HG02840 (cell line): ENCODE data around the gene PRSS48.
"Not testable (repeated sequence)": the region's sequence is repeated elsewhere in the genome, so short reads cannot be mapped to it uniquely, and the experiment has no call there.

Experiments
- ATAC-seq: cut with Tn5 transposase; IDR thresholded peaks from one replicate; pipeline ENCODE4 v1.9.1; 2021; ENCODE audit warnings: mild to moderate bottlenecking, moderate library complexity, moderate number of reproducible peaks; ENCODE audit not compliant: unreplicated experiment, low FRiP score

The PRSS48 gene

GRCh38 chr4:151259752-151260151 is 17.2 kb upstream of the PRSS48 start:
- ATAC-seq: no peak

- no peak for ATAC-seq
Observed at GRCh38 chr4:151260526-151260925, 16.4 kb upstream of the PRSS48 start.

DNA sequence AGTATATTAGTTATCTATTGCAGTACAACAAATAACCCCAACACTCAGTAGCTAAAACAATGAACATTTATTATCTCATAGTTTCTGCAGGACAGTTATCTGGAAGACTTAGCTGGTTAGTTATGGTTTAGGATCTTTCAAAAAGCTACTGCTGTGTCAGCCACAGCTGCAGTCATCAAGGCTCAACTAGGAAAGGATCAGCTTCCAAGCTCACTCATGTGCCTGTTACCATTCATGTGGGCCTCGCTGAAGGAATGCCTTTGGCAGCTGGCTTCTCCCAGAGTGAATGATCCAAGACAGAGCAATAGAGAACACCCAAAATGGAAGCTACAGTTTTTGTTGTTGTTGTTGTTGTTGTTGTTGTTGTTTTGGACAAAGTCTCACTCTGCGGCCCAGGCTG is 13.5 kb upstream of the PRSS48 start:
- no peak for ATAC-seq

GRCh38 chr4:151266497-151266896 is 10.5 kb upstream of the PRSS48 start:
- no peak for ATAC-seq

GRCh38 chr4:151267104-151267503 is 9.9 kb upstream of the PRSS48 start:
- ATAC-seq: no peak

- ATAC-seq: no peak
Observed at GRCh38 chr4:151267822-151268535, 9.0 kb upstream of the PRSS48 start.

- not testable (repeated sequence) for ATAC-seq
Observed at GRCh38 chr4:151268905-151269304, 8.1 kb upstream of the PRSS48 start.

GRCh38 chr4:151284534-151285245 is 7.7 kb downstream of the PRSS48 start:
- no peak for ATAC-seq

DNA sequence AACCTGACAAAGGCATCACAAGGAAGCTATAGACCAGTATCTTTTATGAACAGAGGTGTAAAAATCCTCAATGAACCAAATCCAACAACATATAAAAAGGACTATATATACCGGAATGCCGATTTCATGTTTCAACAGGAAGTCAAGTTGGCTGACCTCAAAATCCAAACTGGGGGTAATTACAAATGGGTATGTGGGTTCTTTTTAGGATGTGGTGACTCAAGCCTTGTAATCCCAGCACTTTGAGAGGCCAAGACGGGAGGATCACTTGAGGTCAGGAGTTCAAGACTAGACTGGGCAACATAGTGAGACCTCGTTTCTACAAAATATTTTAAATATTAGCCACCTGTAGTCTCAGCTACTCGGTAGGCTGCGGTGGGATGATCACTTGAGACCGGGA is 10.4 kb downstream of the PRSS48 start:
- ATAC-seq: no peak

GRCh38 chr4:151291485-151291884 is 14.5 kb downstream of the PRSS48 start:
- no peak for ATAC-seq

- no peak for ATAC-seq
Observed at GRCh38 chr4:151292038-151292437, 15.1 kb downstream of the PRSS48 start.

- ATAC-seq: no peak
Observed at GRCh38 chr4:151294833-151295496, 18.0 kb downstream of the PRSS48 start.

- no peak for ATAC-seq
Observed at GRCh38 chr4:151296227-151296626, 19.3 kb downstream of the PRSS48 start.

DNA sequence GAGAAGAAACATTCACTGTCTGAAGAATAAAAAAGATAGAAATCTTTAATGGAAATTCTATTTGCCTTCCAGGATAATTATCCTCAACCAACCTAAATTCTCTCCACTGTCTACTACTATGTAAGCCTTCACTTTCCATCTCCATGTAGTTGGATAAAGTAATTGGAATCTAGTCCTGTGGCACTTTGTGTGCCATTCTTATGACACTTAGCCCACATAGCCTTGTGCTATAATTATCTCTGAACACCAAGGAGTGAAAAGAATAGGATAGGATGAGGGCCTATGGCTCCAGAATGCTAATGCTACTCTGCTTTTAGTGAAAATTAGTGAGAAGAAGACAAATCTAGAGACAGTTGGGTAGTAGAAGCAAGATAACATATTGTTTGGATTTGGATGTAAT is 20.2 kb downstream of the PRSS48 start:
- ATAC-seq: no peak

- ATAC-seq: no peak
Observed at GRCh38 chr4:151302432-151302831, 25.5 kb downstream of the PRSS48 start.

DNA sequence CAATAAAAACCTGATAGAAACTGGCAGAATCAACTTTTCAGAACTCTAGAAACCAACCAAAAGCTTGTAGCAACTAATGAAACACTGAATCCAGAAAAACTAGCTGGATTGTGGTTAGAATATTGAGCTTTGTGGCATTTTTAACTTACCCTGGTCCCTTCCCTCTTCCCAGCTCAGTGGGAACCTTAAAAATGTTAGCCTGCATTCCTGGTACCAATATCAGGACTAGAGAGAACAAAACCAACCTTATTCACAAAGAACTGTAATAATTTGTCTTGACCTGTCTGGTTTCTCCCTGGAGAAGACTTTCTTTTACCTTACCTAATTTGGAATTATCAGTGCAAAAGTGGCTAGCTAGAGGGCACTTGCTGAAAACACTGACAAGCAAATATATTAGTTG is 27.3 kb downstream of the PRSS48 start:
- ATAC-seq: no peak

DNA sequence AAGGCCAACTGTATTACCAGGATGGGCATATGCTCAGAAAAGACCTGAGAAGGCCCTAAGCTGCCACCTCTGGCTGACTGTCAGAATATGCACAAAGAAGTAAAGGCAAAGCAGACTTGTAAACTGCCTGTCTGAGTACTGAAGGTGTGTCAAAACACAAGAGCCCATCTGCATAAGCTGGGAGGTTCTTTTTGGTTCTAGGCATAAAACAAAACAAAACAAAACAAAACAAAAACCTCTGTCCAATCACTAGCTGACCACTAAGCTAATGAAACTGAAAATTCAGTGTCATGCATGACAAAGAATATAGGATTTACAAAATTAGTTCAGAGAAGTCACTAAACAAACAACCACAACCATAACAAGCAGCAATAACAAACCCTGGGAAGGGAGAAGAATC is 27.8 kb downstream of the PRSS48 start:
- no peak for ATAC-seq

GRCh38 chr4:151310124-151310728 is 33.3 kb downstream of the PRSS48 start:
- no peak for ATAC-seq

DNA sequence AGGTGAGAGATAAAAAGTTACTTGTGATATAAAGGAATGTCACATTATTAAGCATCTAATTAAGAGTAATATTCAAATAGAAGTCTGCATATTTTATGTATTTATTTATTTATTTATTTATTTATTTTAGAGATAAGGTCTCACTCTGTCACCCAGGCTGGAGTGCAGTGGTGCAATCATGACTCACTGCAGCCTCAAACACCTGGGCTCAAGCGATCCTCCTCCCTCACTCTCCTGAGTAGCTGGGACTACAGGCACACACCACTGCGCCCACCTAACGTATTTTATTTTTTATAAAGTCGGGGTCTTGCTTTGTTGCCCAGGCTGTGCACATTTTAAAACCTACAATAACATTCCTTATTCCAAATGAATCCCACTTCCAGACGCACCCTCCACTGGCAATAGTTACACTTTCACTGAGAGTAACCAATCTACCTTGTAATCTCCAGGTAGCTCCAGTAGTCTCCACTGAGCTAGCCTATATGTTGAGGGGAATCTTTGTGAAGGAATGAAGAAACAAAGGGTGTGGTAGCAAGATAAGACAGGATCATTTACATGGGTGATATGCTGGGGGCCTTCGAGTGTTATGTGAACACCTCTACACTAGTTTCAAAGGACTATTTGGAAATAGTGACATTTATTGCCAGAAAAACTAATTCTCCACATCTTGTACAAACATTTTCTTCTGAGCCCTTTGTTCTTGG is 36.5 kb downstream of the PRSS48 start:
- ATAC-seq: no peak

- no peak for ATAC-seq
Observed at GRCh38 chr4:151314010-151314355, 37.0 kb downstream of the PRSS48 start.

GRCh38 chr4:151314479-151314878 is 37.5 kb downstream of the PRSS48 start:
- no peak for ATAC-seq
